ENCODE data around the gene PIK3R4.

- TF ChIP-seq CTCF (conservative IDR thresholded peaks at IDR 0.05; ENCODE audit: low read depth, low read length) (no peak), EZH2 (IDR thresholded peaks at IDR 0.05; ENCODE audit: low read length, unreplicated experiment) (no peak), EZH2phosphoT487 (IDR thresholded peaks at IDR 0.05; ENCODE audit: borderline replicate concordance, low read length) (no peak)
These were observed 1.8 kb upstream of the PIK3R4 start for GRCh38 chr3:130748467-130748861.
